Limb (tissue), 2 donors: ENCODE data around the gene EBP.
A peak's percentile ranks its signal among the peaks of the same experiment; 100 is the strongest.
"Not testable (repeated sequence)": the region's sequence is repeated elsewhere in the genome, so short reads cannot be mapped to it uniquely, and the experiment has no call there.

ENCODE experiments used
- DNase-seq, 2 donors: peaks; one replicate each; pipeline ENCODE4 v3.0.0-alpha.2; 2016; ENCODE audit errors: extremely low spot score in 2 of 2

EBP gene

GRCh38 chrX:48492293-48492910 is 29.2 kb upstream of the EBP start:
- DNase-seq, result no peak

GRCh38 chrX:48493890-48494364 is 27.7 kb upstream of the EBP start:
- DNase-seq, result no peak

GRCh38 chrX:48496660-48497059 is 24.9 kb upstream of the EBP start:
- no peak for DNase-seq

GRCh38 chrX:48497871-48498270 is 23.7 kb upstream of the EBP start:
- DNase-seq, result no peak

GRCh38 chrX:48498374-48498809 is 23.2 kb upstream of the EBP start:
- DNase-seq, result no peak

- DNase-seq, result no peak
Observed at GRCh38 chrX:48504261-48504660, 17.3 kb upstream of the EBP start.

- DNase-seq, result no peak
Observed at GRCh38 chrX:48505481-48505880, 16.1 kb upstream of the EBP start.

GRCh38 chrX:48507246-48507645 is 14.4 kb upstream of the EBP start:
- no peak for DNase-seq

- peak; percentile 32 to 84 for DNase-seq
Observed at GRCh38 chrX:48508400-48509244, 13.0 kb upstream of the EBP start, which contains the start of gene PORCN. Gene PORCN, plus strand, starts transcription at chrX:48508992. Its CDS starts 829 bp downstream, at chrX:48509821.

- no peak for DNase-seq
Observed at GRCh38 chrX:48509245-48509590, 12.4 kb upstream of the EBP start.

GRCh38 chrX:48509619-48510018 is 12.0 kb upstream of the EBP start:
- no peak for DNase-seq

- DNase-seq, result no peak
Observed at GRCh38 chrX:48511560-48511959, 10.0 kb upstream of the EBP start.

GRCh38 chrX:48512371-48512935 is 9.2 kb upstream of the EBP start:
- DNase-seq, result no peak

- no peak for DNase-seq
Observed at GRCh38 chrX:48513670-48514069, 7.9 kb upstream of the EBP start.

GRCh38 chrX:48514126-48514806 is 7.3 kb upstream of the EBP start:
- no peak for DNase-seq

GRCh38 chrX:48514868-48515460 is 6.6 kb upstream of the EBP start:
- no peak for DNase-seq

GRCh38 chrX:48515842-48516241 is 5.8 kb upstream of the EBP start:
- no peak for DNase-seq

GRCh38 chrX:48516285-48516684 is 5.3 kb upstream of the EBP start:
- DNase-seq, result no peak

GRCh38 chrX:48516987-48517386 is 4.6 kb upstream of the EBP start:
- no peak for DNase-seq

GRCh38 chrX:48519481-48519880 is 2.1 kb upstream of the EBP start:
- not testable (repeated sequence) for DNase-seq

- no peak for DNase-seq
Observed at GRCh38 chrX:48520455-48520854, 1.2 kb upstream of the EBP start.

- no peak for DNase-seq
Observed at GRCh38 chrX:48520976-48521352, 644 bp upstream of the EBP start.
